A549 treated with CORT108297 at 1 μM for 4 hours (cell line): ENCODE measurements around the gene MDFIC. TPM values are rescaled to one million over a fixed set of nuclear protein-coding genes. Genes with fewer than 3 reads are reported as not detected.

Experiments
- total RNA-seq: library from RNA; stranded (reverse); fragments of 200-300 nt; extraction: Qiagen RNA extraction; gene quantifications from 5 replicates; pipeline ENCODE4 v1.2.3, GENCODE V29; 2022

Gene MDFIC
- 17.2 to 26.0 TPM (median 23.7 TPM) in 5 replicates for total RNA-seq

GRCh38 chr7:114922026-114922651 is at the start of gene MDFIC:
Gene MDFIC (plus strand): TSS chr7:114922094. CDS start chr7:114923034, 940 bp downstream.

